ENCODE measurements around the gene CAB39. TPM values are rescaled to one million over a fixed set of nuclear protein-coding genes. Genes with fewer than 3 reads are reported as not detected.

Gene CAB39
- 10 to 100 TPM; 29.7 to 33.6 TPM for polyA plus RNA-seq

DNA sequence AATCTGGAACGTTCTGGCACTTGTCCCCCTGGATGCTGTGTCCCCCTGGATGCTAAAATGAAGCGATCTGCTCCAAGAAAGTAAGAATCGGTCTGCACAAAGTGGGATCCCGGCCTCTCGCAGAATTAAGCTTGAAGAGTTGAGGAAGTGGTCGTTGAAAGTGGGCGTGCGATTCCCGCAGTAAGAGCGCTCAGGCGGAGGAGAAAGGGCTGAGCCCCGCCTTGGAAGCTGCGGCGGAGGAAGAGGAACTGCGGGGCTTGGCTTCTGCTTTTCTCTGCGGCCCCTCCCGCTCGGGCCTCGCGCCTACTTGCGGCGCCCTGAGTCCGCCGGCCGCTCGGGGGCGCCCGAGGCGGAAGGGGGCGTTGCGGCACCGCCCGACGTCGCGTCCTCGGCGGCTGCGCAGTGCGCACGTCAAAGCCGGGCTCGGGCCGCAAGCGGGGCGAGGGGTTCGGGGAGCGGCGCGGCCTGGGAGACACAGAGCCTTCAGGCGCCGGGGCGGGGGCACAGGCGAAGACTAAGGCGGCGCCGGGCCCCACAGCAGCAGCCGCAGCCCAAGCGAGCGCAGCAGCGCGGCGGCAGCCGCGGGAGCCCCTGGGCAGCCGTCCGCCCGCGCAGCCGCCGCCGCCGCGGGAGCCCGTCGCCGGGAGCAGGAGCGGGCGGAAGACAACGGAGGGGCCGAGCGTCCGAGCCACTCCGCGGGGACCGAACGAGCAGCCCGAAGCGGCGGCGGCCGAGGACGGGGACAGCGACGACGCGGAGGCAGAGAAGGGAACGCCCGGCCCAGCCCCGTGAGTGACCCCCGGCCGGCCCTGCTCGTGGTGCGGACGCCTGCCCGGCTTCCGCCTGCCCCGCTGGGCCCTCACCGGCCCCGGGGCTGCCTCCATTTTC is at the start of gene CAB39:
TSS of gene CAB39 (plus strand) at position 400 of the 888 bp plus-strand sequence. CDS start 47,160 bp downstream, outside the sequence.
- Histone ChIP-seq H3K9me3 (ENCODE audit: control insufficient read depth in 2 of 2, insufficient read depth in 1 of 2, low read depth in 1 of 2, low read length in 1 of 2) (no peaks in the 10 kb centered on the region), H3K36me3 (ENCODE audit: control insufficient read depth in 2 of 2, insufficient read depth in 2 of 2, low read length in 1 of 2) (peaks cover 0 to 3% of the 10 kb centered on the region in 2 donors), H3K4me1 (ENCODE audit: control insufficient read depth in 2 of 2, insufficient read depth in 2 of 2, low read length in 1 of 2) (peaks cover 0 to 3% of the 10 kb centered on the region in 2 donors), H3K27me3 (ENCODE audit: control insufficient read depth in 1 of 2, insufficient read depth in 2 of 2, low read length in 2 of 2) (no peaks in the 10 kb centered on the region), H3K27ac (ENCODE audit: low read depth in 2 of 2, low read length in 1 of 2) (peak within 1 kb of the TSS; percentile 90 to 97), H3K4me3 (ENCODE audit: low read depth in 1 of 2, low read length in 2 of 2) (peak within 1 kb of the TSS; percentile 77 to 99)
- 0% methylated on average over 86 to 110 of the region's 110 CpGs for WGBS, 2 donors

DNA sequence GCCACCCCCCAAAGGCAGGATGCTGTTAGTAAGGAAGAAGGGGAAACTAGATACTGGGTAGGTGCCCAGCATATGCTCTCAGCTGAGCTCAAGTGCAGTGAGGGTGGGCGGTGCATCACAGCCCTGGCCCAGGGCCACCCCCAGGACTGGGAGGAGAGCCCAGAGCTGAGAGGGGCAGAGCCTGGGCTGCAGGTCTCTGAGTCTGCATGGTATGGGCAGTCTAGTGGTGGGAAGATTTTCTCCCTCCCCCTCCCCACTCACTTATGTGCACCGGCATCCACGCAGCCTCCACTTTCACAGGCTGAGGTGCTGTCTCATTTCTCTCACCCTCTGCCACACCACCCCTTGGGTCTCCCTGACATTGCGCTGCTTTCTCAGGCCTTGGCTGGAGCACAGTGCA is 48.5 kb upstream of the CAB39 start:
- no peak overlapping the region for H3K27ac ChIP-seq (ENCODE audit: low read depth in 2 of 2, low read length in 1 of 2)
- WGBS, 2 donors, result 62 to 66% methylated on average over 4 of the region's 4 CpGs

DNA sequence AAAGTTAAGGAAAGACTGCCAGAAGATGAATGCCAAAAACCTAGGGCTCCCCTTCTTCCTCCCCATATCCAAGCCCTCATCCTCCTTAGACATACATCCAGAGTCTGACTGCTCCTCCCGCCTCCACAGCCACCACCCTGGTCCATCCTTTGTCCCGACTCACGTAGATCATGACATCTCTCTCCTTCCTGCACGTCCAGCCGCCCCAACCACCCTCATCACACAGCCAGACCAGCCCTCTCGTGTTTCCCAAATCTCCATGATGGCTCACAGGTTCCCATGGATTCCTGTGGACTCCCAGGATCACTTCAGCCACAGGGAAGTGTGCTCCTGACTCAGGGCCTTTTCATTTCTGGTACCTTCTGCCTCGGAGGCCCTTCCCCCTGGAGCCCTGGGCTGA is 47.8 kb upstream of the CAB39 start:
- Histone ChIP-seq H3K36me3 (ENCODE audit: control insufficient read depth in 2 of 2, insufficient read depth in 2 of 2, low read length in 1 of 2) (no peaks in the 10 kb centered on the region), H3K4me3 (ENCODE audit: low read depth in 1 of 2, low read length in 2 of 2) (no peak overlapping the region), H3K27me3 (ENCODE audit: control insufficient read depth in 1 of 2, insufficient read depth in 2 of 2, low read length in 2 of 2) (no peaks in the 10 kb centered on the region), H3K4me1 (ENCODE audit: control insufficient read depth in 2 of 2, insufficient read depth in 2 of 2, low read length in 1 of 2) (peaks cover 4 to 11% of the 10 kb centered on the region in 2 donors), H3K9me3 (ENCODE audit: control insufficient read depth in 2 of 2, insufficient read depth in 1 of 2, low read depth in 1 of 2, low read length in 1 of 2) (no peaks in the 10 kb centered on the region), H3K27ac (ENCODE audit: low read depth in 2 of 2, low read length in 1 of 2) (no peak overlapping the region)
- WGBS, 2 donors, result 85% methylated on average over 7 of the region's 7 CpGs

More for the DNA sequence above, 48.5 kb upstream of the CAB39 start:
- Histone ChIP-seq H3K36me3 (ENCODE audit: control insufficient read depth in 2 of 2, insufficient read depth in 2 of 2, low read length in 1 of 2) (no peaks in the 10 kb centered on the region), H3K9me3 (ENCODE audit: control insufficient read depth in 2 of 2, insufficient read depth in 1 of 2, low read depth in 1 of 2, low read length in 1 of 2) (peaks cover 0 to 2% of the 10 kb centered on the region in 2 donors), H3K4me3 (ENCODE audit: low read depth in 1 of 2, low read length in 2 of 2) (no peak overlapping the region), H3K4me1 (ENCODE audit: control insufficient read depth in 2 of 2, insufficient read depth in 2 of 2, low read length in 1 of 2) (peaks cover 4 to 11% of the 10 kb centered on the region in 2 donors), H3K27me3 (ENCODE audit: control insufficient read depth in 1 of 2, insufficient read depth in 2 of 2, low read length in 2 of 2) (no peaks in the 10 kb centered on the region)

DNA sequence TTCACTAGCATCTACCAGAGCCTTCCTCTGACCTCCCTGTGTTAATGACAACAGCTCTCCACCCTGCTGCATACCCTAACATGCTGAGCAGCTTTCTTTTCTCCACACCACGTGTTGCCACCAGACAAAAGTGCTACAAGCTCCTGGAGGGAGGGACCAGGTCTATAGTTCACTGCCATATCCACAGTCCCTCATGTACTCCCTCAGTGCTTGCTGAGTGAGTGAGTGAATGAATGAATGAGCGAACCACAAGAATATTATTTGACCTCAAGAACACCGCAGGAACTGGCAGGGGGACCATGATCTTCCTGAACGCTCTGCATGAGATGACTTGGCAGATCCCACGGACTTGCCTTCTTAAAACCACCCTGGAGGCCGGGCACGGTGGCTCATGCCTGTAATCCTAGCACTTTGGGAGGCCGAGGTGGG is 47.4 kb upstream of the CAB39 start:
- whole genome bisulfite sequencing, 2 donors, result 74 to 79% methylated on average over 8 of the region's 8 CpGs
- Histone ChIP-seq H3K27me3 (ENCODE audit: control insufficient read depth in 1 of 2, insufficient read depth in 2 of 2, low read length in 2 of 2) (no peaks in the 10 kb centered on the region), H3K4me3 (ENCODE audit: low read depth in 1 of 2, low read length in 2 of 2) (no peak overlapping the region), H3K9me3 (ENCODE audit: control insufficient read depth in 2 of 2, insufficient read depth in 1 of 2, low read depth in 1 of 2, low read length in 1 of 2) (no peaks in the 10 kb centered on the region), H3K4me1 (ENCODE audit: control insufficient read depth in 2 of 2, insufficient read depth in 2 of 2, low read length in 1 of 2) (peaks cover 3 to 11% of the 10 kb centered on the region in 2 donors), H3K27ac (ENCODE audit: low read depth in 2 of 2, low read length in 1 of 2) (no peak overlapping the region), H3K36me3 (ENCODE audit: control insufficient read depth in 2 of 2, insufficient read depth in 2 of 2, low read length in 1 of 2) (no peaks in the 10 kb centered on the region)

DNA sequence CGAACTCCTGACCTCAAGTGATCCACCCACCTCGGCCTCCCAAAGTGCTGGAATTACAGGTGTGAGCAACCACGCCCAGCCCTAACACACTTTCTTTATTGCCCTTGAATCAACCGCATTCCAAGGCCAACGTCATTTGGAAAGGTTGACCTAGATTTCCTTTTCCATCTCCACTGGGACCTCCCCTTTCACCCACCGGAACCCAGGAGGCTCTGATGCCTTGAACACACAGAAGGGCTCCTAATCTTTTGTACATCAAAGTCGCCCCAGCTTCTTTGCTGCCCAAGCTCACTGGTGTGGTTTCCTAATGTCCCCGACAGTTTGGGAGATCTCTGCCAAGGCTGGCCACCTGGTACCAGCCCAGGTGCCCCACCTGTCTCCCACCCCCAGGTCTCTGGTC is 46.2 kb upstream of the CAB39 start:
- Histone ChIP-seq H3K9me3 (ENCODE audit: control insufficient read depth in 2 of 2, insufficient read depth in 1 of 2, low read depth in 1 of 2, low read length in 1 of 2) (no peaks in the 10 kb centered on the region), H3K4me1 (ENCODE audit: control insufficient read depth in 2 of 2, insufficient read depth in 2 of 2, low read length in 1 of 2) (peaks cover 3 to 11% of the 10 kb centered on the region in 2 donors), H3K36me3 (ENCODE audit: control insufficient read depth in 2 of 2, insufficient read depth in 2 of 2, low read length in 1 of 2) (no peaks in the 10 kb centered on the region), H3K27ac (ENCODE audit: low read depth in 2 of 2, low read length in 1 of 2) (no peak overlapping the region), H3K4me3 (ENCODE audit: low read depth in 1 of 2, low read length in 2 of 2) (no peak overlapping the region), H3K27me3 (ENCODE audit: control insufficient read depth in 1 of 2, insufficient read depth in 2 of 2, low read length in 2 of 2) (no peaks in the 10 kb centered on the region)
- 60 to 74% methylated on average over 8 of the region's 8 CpGs for WGBS, 2 donors

DNA sequence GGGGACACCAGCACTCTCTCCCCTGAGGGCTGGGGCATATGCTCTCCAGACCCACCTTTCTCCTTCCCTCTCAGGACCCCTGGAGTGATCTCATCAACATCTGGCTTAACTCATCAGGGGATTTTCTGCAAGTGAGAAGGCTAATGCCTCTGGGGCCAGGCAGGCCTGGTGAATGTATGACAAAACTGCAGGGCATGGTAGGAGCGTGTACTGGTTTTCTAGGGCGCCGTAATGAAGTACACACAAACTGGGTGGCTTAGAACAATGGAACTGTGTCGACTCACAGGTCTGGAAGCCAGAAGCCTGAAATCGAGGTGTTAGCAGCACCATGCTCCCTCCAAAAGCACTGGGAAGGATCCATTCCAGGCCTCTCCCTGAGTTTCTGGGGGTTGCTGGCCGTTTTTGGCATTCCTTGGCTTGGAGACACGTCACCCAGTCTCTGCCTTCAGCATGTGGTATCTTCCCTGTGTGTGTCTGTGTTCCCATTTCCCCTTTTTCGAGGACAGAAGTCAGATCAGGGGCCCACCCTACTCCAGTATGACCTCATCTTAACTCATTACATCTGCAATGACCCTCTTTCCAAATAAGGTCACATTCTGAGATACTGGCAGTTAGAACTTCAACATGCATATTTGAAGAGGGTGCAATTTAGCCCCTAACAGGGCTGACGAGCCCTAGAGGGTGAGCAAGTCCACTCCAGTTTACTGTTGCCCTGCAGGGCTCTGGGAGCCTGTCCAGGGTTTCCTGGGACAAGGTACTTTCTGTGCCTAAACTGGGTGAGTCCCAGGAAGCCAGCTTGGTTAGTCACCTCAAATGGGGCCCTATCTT is 45.5 kb upstream of the CAB39 start:
- H3K9me3 ChIP-seq (ENCODE audit: control insufficient read depth in 2 of 2, insufficient read depth in 1 of 2, low read depth in 1 of 2, low read length in 1 of 2), result no peaks in the 10 kb centered on the region
- H3K4me1 ChIP-seq (ENCODE audit: control insufficient read depth in 2 of 2, insufficient read depth in 2 of 2, low read length in 1 of 2), result peaks cover 3 to 11% of the 10 kb centered on the region in 2 donors
- 56 to 72% methylated on average over 9 of the region's 9 CpGs for WGBS, 2 donors
- no peaks in the 10 kb centered on the region for H3K27me3 ChIP-seq (ENCODE audit: control insufficient read depth in 1 of 2, insufficient read depth in 2 of 2, low read length in 2 of 2)
- no peaks in the 10 kb centered on the region for H3K36me3 ChIP-seq (ENCODE audit: control insufficient read depth in 2 of 2, insufficient read depth in 2 of 2, low read length in 1 of 2)
- H3K27ac ChIP-seq (ENCODE audit: low read depth in 2 of 2, low read length in 1 of 2), result peak overlapping the region in 1 of 2 donors; percentile 24
- H3K4me3 ChIP-seq (ENCODE audit: low read depth in 1 of 2, low read length in 2 of 2), result no peak overlapping the region

DNA sequence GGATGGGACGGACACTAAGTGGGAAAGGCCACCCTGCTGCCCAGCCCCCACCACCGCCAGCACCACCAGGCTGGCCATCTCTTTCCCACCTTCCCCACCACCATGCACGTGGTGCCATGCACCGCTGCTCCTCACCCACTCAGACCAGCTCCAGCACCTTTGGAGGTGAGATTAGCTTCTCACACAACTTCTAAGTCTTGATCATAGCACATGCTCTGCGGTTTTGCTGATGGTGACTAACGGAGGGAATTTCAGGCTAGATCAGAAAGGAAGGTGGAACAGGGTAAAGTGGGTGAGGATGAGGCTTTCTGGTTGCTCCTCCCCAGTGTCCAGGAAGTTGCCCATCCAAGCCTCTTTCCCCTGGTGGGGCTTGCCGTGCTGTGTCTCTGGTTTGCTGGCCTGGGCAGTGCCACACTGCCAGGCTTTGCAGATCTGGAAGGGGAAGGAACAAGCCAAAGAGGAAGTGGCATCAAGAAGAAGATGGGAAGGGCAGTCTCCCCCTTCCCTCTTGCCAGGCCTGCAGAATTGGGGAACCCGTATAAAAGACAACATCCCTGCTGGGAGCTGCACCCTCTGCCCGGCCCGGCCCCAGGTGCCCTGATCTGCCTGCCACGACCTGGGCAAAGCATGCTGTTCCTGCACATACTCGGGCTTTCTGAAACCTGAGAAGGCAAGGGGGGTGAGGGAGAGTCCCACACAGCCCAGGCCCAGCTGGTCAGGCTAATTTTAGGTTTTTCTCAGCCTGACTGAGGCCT is 44.3 kb upstream of the CAB39 start:
- Histone ChIP-seq H3K27ac (ENCODE audit: low read depth in 2 of 2, low read length in 1 of 2) (no peak overlapping the region), H3K9me3 (ENCODE audit: control insufficient read depth in 2 of 2, insufficient read depth in 1 of 2, low read depth in 1 of 2, low read length in 1 of 2) (no peaks in the 10 kb centered on the region), H3K36me3 (ENCODE audit: control insufficient read depth in 2 of 2, insufficient read depth in 2 of 2, low read length in 1 of 2) (no peaks in the 10 kb centered on the region), H3K27me3 (ENCODE audit: control insufficient read depth in 1 of 2, insufficient read depth in 2 of 2, low read length in 2 of 2) (no peaks in the 10 kb centered on the region), H3K4me1 (ENCODE audit: control insufficient read depth in 2 of 2, insufficient read depth in 2 of 2, low read length in 1 of 2) (peaks cover 3 to 11% of the 10 kb centered on the region in 2 donors), H3K4me3 (ENCODE audit: low read depth in 1 of 2, low read length in 2 of 2) (no peak overlapping the region)
- WGBS, 2 donors, result 62 to 72% methylated on average over 12 of the region's 12 CpGs

DNA sequence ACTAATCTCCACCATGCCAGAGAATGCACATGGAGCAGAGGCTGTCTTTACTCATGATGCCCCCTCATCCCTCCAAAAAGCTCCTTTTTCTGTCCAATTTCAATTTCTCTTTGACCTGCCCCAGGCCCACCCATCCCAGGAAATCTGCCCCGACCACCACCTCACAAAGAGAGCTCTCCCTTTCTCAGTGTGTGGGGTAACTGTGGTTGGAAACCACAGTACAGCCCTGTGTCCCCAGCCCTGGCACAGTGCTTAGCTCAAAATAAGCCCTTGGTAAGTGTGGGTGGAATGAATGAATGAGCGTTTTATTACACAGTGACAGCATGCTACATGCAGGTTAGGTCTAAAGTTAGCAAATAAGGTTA is 43.7 kb upstream of the CAB39 start:
- peaks cover 3 to 11% of the 10 kb centered on the region in 2 donors for H3K4me1 ChIP-seq (ENCODE audit: control insufficient read depth in 2 of 2, insufficient read depth in 2 of 2, low read length in 1 of 2)
- 73 to 77% methylated on average over 2 of the region's 2 CpGs for WGBS, 2 donors

DNA sequence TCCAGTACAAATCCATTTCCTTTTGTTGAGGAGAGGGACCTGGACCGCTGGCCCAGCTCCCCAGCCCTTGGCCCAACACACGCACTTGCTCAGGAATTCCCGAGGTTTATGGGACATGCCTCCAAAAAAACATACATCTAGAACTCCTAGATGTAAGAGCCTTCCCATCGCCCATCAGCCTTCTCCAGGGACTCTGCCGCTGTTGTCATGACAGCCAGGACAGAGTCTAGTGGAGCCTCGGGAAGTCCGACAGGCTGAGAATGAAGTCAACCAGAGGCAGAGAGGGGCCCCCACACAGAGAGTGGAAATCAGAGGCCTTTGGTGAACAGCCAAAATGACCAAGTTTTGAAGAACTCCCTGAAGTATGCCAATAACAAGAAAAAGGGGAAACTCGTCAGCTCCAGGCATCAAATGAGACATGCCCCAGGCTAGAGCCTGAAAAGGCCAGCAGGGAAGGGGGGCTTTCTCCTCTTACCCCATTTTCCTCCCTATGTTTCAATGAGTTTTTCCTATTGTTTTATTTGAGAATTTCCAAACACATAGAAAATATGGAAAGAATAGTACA is 43.2 kb upstream of the CAB39 start:
- H3K9me3 ChIP-seq (ENCODE audit: control insufficient read depth in 2 of 2, insufficient read depth in 1 of 2, low read depth in 1 of 2, low read length in 1 of 2), result no peaks in the 10 kb centered on the region
- WGBS, 2 donors, result 87 to 90% methylated on average over 8 of the region's 8 CpGs
- no peaks in the 10 kb centered on the region for H3K27me3 ChIP-seq (ENCODE audit: control insufficient read depth in 1 of 2, insufficient read depth in 2 of 2, low read length in 2 of 2)
- H3K4me1 ChIP-seq (ENCODE audit: control insufficient read depth in 2 of 2, insufficient read depth in 2 of 2, low read length in 1 of 2), result peaks cover 3 to 11% of the 10 kb centered on the region in 2 donors
- no peaks in the 10 kb centered on the region for H3K36me3 ChIP-seq (ENCODE audit: control insufficient read depth in 2 of 2, insufficient read depth in 2 of 2, low read length in 1 of 2)
- no peak overlapping the region for H3K27ac ChIP-seq (ENCODE audit: low read depth in 2 of 2, low read length in 1 of 2)
- no peak overlapping the region for H3K4me3 ChIP-seq (ENCODE audit: low read depth in 1 of 2, low read length in 2 of 2)

More for the DNA sequence above, 43.7 kb upstream of the CAB39 start:
- no peaks in the 10 kb centered on the region for H3K27me3 ChIP-seq (ENCODE audit: control insufficient read depth in 1 of 2, insufficient read depth in 2 of 2, low read length in 2 of 2)
- H3K27ac ChIP-seq (ENCODE audit: low read depth in 2 of 2, low read length in 1 of 2), result no peak overlapping the region
- no peaks in the 10 kb centered on the region for H3K36me3 ChIP-seq (ENCODE audit: control insufficient read depth in 2 of 2, insufficient read depth in 2 of 2, low read length in 1 of 2)
- no peaks in the 10 kb centered on the region for H3K9me3 ChIP-seq (ENCODE audit: control insufficient read depth in 2 of 2, insufficient read depth in 1 of 2, low read depth in 1 of 2, low read length in 1 of 2)
- no peak overlapping the region for H3K4me3 ChIP-seq (ENCODE audit: low read depth in 1 of 2, low read length in 2 of 2)
